HEK293 (cell line): ENCODE data around the gene MIER3.

Experiments used
- GLIS2 ChIP-seq: fragments of 450-650 bp; formaldehyde crosslinking; IDR thresholded peaks from 2 replicates; pipeline ENCODE4 v1.5.1; 2016; ENCODE audit warnings: missing biosample characterization, missing genetic modification characterization
- KLF1 ChIP-seq: fragments of 450-650 bp; formaldehyde crosslinking; IDR thresholded peaks from 2 replicates; pipeline ENCODE4 v1.5.1; 2016; ENCODE audit warnings: missing biosample characterization, missing genetic modification characterization
- OVOL3 ChIP-seq: fragments of 450-650 bp; formaldehyde crosslinking; IDR thresholded peaks from 2 replicates; pipeline ENCODE4 v1.5.1; 2016; ENCODE audit warnings: missing biosample characterization, missing genetic modification characterization
- PRDM1 ChIP-seq: fragments of 450-650 bp; formaldehyde crosslinking; IDR thresholded peaks from 2 replicates; pipeline ENCODE4; 2016; ENCODE audit warnings: missing biosample characterization, missing genetic modification characterization
- RBAK ChIP-seq: fragments of 450-650 bp; formaldehyde crosslinking; IDR thresholded peaks from 2 replicates; pipeline ENCODE4 v1.5.1; 2016; ENCODE audit warnings: missing biosample characterization, missing genetic modification characterization
- SCRT1 ChIP-seq: fragments of 450-650 bp; formaldehyde crosslinking; IDR thresholded peaks from 2 replicates; pipeline ENCODE4 v1.5.1; 2016; ENCODE audit warnings: missing biosample characterization, missing genetic modification characterization, borderline replicate concordance
- SCRT2 ChIP-seq: fragments of 450-650 bp; formaldehyde crosslinking; IDR thresholded peaks from 2 replicates; pipeline ENCODE4 v1.5.1; 2016; ENCODE audit warnings: missing biosample characterization, missing genetic modification characterization
- SP2 ChIP-seq: fragments of 450-650 bp; formaldehyde crosslinking; IDR thresholded peaks from 2 replicates; pipeline ENCODE4 v1.5.1; 2016; ENCODE audit warnings: missing biosample characterization, missing genetic modification characterization
- SP7 ChIP-seq: fragments of 450-650 bp; formaldehyde crosslinking; IDR thresholded peaks from 2 replicates; pipeline ENCODE4 v1.5.1; 2016; ENCODE audit warnings: missing biosample characterization, missing genetic modification characterization
- TSHZ1 ChIP-seq: fragments of 450-650 bp; formaldehyde crosslinking; IDR thresholded peaks from 2 replicates; pipeline ENCODE4 v1.5.1; 2016; ENCODE audit warnings: missing biosample characterization, missing genetic modification characterization, borderline replicate concordance
- WT1 ChIP-seq: fragments of 450-650 bp; formaldehyde crosslinking; IDR thresholded peaks from 2 replicates; pipeline ENCODE4 v1.5.1; 2016; ENCODE audit warnings: missing biosample characterization, missing genetic modification characterization
- ZBTB11 ChIP-seq: fragments of 450-650 bp; formaldehyde crosslinking; conservative IDR thresholded peaks from 2 replicates; pipeline ENCODE4 v1.5.1; 2016; ENCODE audit warnings: low read depth, missing biosample characterization, missing genetic modification characterization
- ZBTB21 ChIP-seq: fragments of 450-650 bp; formaldehyde crosslinking; IDR thresholded peaks from 2 replicates; pipeline ENCODE4 v1.5.1; 2017; ENCODE audit warnings: missing biosample characterization, missing genetic modification characterization
- ZBTB48 ChIP-seq: fragments of 450-650 bp; formaldehyde crosslinking; IDR thresholded peaks from 2 replicates; pipeline ENCODE4 v1.5.1; 2016; ENCODE audit warnings: missing biosample characterization, missing genetic modification characterization
- ZFP37 ChIP-seq: fragments of 450-650 bp; formaldehyde crosslinking; IDR thresholded peaks from 2 replicates; pipeline ENCODE4 v1.5.1; 2016; ENCODE audit warnings: missing biosample characterization, missing genetic modification characterization
- ZNF10 ChIP-seq: fragments of 450-650 bp; formaldehyde crosslinking; IDR thresholded peaks from 2 replicates; pipeline ENCODE4 v1.5.1; 2017; ENCODE audit warnings: missing biosample characterization, missing genetic modification characterization
- ZNF133 ChIP-seq: fragments of 450-650 bp; formaldehyde crosslinking; IDR thresholded peaks from 2 replicates; pipeline ENCODE4 v1.5.1; 2016; ENCODE audit warnings: missing biosample characterization, missing genetic modification characterization
- ZNF2 ChIP-seq: fragments of 450-650 bp; formaldehyde crosslinking; IDR thresholded peaks from 2 replicates; pipeline ENCODE4 v1.5.1; 2016; ENCODE audit warnings: missing biosample characterization, missing genetic modification characterization
- ZNF292 ChIP-seq: fragments of 450-650 bp; formaldehyde crosslinking; IDR thresholded peaks from 2 replicates; pipeline ENCODE4 v1.5.1; 2016; ENCODE audit warnings: low read depth, missing biosample characterization, missing genetic modification characterization, borderline replicate concordance
- ZNF324 ChIP-seq: fragments of 450-650 bp; formaldehyde crosslinking; IDR thresholded peaks from 2 replicates; pipeline ENCODE4 v1.5.1; 2016; ENCODE audit warnings: missing biosample characterization, missing genetic modification characterization
- ZNF341 ChIP-seq: fragments of 450-650 bp; formaldehyde crosslinking; IDR thresholded peaks from 2 replicates; pipeline ENCODE4; 2016; ENCODE audit warnings: low read depth, missing biosample characterization, missing genetic modification characterization
- ZNF571 ChIP-seq: fragments of 450-650 bp; formaldehyde crosslinking; IDR thresholded peaks from 2 replicates; pipeline ENCODE4 v1.5.0; 2017; ENCODE audit warnings: missing biosample characterization, missing genetic modification characterization
- ZNF621 ChIP-seq: fragments of 450-650 bp; formaldehyde crosslinking; IDR thresholded peaks from 2 replicates; pipeline ENCODE4 v1.5.1; 2017; ENCODE audit warnings: missing biosample characterization, missing genetic modification characterization
- ZNF623 ChIP-seq: fragments of 450-650 bp; formaldehyde crosslinking; IDR thresholded peaks from 2 replicates; pipeline ENCODE4 v1.5.1; 2016; ENCODE audit warnings: missing biosample characterization, missing genetic modification characterization
- ZNF660 ChIP-seq: fragments of 450-650 bp; IDR thresholded peaks from 2 replicates; pipeline ENCODE4 v1.5.1; 2018; ENCODE audit warnings: missing biosample characterization, mild to moderate bottlenecking, missing genetic modification characterization
- ZNF692 ChIP-seq: fragments of 450-650 bp; formaldehyde crosslinking; IDR thresholded peaks from 2 replicates; pipeline ENCODE4 v1.5.1; 2016; ENCODE audit warnings: missing biosample characterization, missing genetic modification characterization
- ZNF768 ChIP-seq: fragments of 450-650 bp; formaldehyde crosslinking; IDR thresholded peaks from 2 replicates; pipeline ENCODE4 v1.5.1; 2018; ENCODE audit warnings: missing biosample characterization, mild to moderate bottlenecking, missing genetic modification characterization
- ZNF792 ChIP-seq: fragments of 450-650 bp; formaldehyde crosslinking; IDR thresholded peaks from 2 replicates; pipeline ENCODE4 v1.5.1; 2016; ENCODE audit warnings: missing biosample characterization, missing genetic modification characterization
- ZXDB ChIP-seq: fragments of 450-650 bp; formaldehyde crosslinking; IDR thresholded peaks from 2 replicates; pipeline ENCODE4 v1.5.1; 2016; ENCODE audit warnings: missing biosample characterization, missing genetic modification characterization
- TF ChIP-seq, protein P1 (sequence below): fragments of 450-650 bp; formaldehyde crosslinking; IDR thresholded peaks from 2 replicates; pipeline ENCODE4 v1.5.1; 2016; ENCODE audit warnings: missing biosample characterization, missing genetic modification characterization
- TF ChIP-seq, protein P2 (sequence below): fragments of 450-650 bp; formaldehyde crosslinking; optimal IDR thresholded peaks from 2 replicates; pipeline ENCODE3; 2016; ENCODE audit warnings: missing biosample characterization, mild to moderate bottlenecking, missing genetic modification characterization

The MIER3 gene

DNA sequence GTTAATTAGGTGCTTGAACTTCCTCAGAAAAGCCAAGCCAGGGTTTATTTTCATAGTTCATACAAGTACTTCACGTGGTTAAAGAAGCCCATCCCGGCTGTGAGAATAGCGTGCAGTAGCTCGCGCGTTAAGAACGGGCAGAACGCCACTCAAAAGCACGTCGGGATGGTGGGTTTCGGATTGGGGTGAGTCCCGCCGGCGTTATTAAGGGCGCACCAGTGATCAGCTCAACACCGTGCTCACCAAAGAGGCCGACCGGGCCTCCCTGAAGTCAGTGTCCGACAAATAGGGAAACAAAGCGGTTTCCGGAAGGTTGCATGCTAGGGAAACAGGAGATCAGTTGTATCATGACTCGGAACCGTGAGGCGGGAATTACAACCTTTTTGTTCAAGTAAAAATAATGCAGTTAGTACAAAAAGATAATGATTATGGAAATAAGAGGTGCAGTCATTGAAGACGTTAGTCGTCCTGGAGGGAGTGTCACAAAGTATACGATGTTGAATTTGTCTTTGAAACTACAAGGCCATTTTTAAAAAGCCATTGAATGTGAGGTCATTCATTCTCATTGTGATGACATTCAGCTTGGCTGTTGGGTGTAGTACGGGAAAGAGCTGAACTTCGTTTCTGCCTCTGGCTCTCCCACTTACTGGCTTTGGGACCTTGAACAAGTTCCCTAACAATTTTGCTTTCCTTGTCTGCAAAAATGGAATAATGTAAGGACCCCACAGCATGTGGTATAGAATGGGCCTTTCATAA lies 41.5 kb downstream of the MIER3 start (continued):
- TF ChIP-seq, protein P1, sequence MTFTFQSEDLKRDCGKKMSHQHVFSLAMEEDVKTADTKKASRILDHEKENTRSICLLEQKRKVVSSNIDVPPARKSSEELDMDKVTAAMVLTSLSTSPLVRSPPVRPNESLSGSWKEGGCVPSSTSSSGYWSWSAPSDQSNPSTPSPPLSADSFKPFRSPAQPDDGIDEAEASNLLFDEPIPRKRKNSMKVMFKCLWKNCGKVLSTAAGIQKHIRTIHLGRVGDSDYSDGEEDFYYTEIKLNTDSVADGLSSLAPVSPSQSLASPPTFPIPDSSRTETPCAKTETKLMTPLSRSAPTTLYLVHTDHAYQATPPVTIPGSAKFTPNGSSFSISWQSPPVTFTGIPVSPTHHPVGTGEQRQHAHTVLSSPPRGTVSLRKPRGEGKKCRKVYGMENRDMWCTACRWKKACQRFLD (tag by site-specific recombination): no peak
- no peak for TF ChIP-seq GLIS2 (tag by site-specific recombination)
- peak; percentile 87 for TF ChIP-seq ZBTB21 (tag by site-specific recombination)
- TF ChIP-seq ZNF292 (tag by site-specific recombination): no peak
- TF ChIP-seq ZNF10 (tag by site-specific recombination): no peak
- 0 out of 2 replicates have a peak, but pooled peaks have one; percentile 29 for TF ChIP-seq SCRT2 (tag by site-specific recombination)
- TF ChIP-seq ZNF768 (tag by site-specific recombination): no peak
- TF ChIP-seq, protein P2, sequence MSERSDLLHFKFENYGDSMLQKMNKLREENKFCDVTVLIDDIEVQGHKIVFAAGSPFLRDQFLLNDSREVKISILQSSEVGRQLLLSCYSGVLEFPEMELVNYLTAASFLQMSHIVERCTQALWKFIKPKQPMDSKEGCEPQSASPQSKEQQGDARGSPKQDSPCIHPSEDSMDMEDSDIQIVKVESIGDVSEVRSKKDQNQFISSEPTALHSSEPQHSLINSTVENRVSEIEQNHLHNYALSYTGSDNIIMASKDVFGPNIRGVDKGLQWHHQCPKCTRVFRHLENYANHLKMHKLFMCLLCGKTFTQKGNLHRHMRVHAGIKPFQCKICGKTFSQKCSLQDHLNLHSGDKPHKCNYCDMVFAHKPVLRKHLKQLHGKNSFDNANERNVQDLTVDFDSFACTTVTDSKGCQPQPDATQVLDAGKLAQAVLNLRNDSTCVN (tag by site-specific recombination): no peak
- peak; percentile 14 for TF ChIP-seq ZXDB
- TF ChIP-seq ZNF792 (tag by site-specific recombination): no peak
- no peak for TF ChIP-seq ZNF133 (tag by site-specific recombination)
- peak; percentile 51; the same call in 1 of the 2 replicates for TF ChIP-seq ZFP37 (tag by site-specific recombination)
- no peak for TF ChIP-seq TSHZ1
- no peak for TF ChIP-seq KLF1 (tag by site-specific recombination)
- TF ChIP-seq WT1 (tag by site-specific recombination): no peak
- TF ChIP-seq ZNF621: no peak
- no peak for TF ChIP-seq PRDM1 (tag by site-specific recombination)
- peak; percentile 82 for TF ChIP-seq ZBTB11 (tag by site-specific recombination)
- peak; percentile 30; the same call in 1 of the 2 replicates for TF ChIP-seq ZBTB48 (tag by site-specific recombination)
- TF ChIP-seq ZNF660 (tag by site-specific recombination): peak; percentile 62; the same call in 1 of the 2 replicates
- 0 out of 2 replicates have a peak, but pooled peaks have one; percentile 5 for TF ChIP-seq ZNF692
- no peak for TF ChIP-seq SP7 (tag by site-specific recombination)
- peak; percentile 74; the same call in 1 of the 2 replicates for TF ChIP-seq ZNF2 (tag by site-specific recombination)
- no peak for TF ChIP-seq ZNF324 (tag by site-specific recombination)
- no peak for TF ChIP-seq ZNF571 (tag by site-specific recombination)
- TF ChIP-seq OVOL3 (tag by site-specific recombination): no peak
- TF ChIP-seq ZNF623 (tag by site-specific recombination): no peak
- no peak for TF ChIP-seq SP2 (tag by site-specific recombination)
- TF ChIP-seq SCRT1: no peak
- TF ChIP-seq ZNF341 (tag by site-specific recombination): peak; percentile 54
- TF ChIP-seq RBAK: no peak
